HepG2 (cell line): ENCODE results near the gene NFS1.

ENCODE experiments used
- ATF2 ChIP-seq: sonication (generic); formaldehyde crosslinking; IDR thresholded peaks from 2 replicates; pipeline ENCODE4 v1.4.0; 2020; ENCODE audit warnings: missing genetic modification reagents
- BRCA1 ChIP-seq: sonication (generic); formaldehyde crosslinking; IDR thresholded peaks from 2 replicates; pipeline ENCODE4 v1.4.0; 2020; ENCODE audit warnings: missing genetic modification reagents
- CREM ChIP-seq, 2 experiments: sonication (generic) in 1 of 2; formaldehyde crosslinking in 1 of 2; IDR thresholded peaks; 2 replicates each; pipeline versions ENCODE4 v1.4.0 to v1.6.1; 2016 to 2020; ENCODE audit warnings: antibody characterized with exemption in 1 of 2, mild to moderate bottlenecking in 1 of 2, missing genetic modification reagents in 1 of 2
- CTCF ChIP-seq: sonication (generic); formaldehyde crosslinking; IDR thresholded peaks from 2 replicates; pipeline ENCODE4 v1.5.0; 2020; ENCODE audit warnings: mild to moderate bottlenecking, missing genetic modification reagents, moderate library complexity
- KAT2B ChIP-seq: fragments of 150-350 bp; IDR thresholded peaks from 2 replicates; pipeline ENCODE4 v1.6.1; 2014; ENCODE audit warnings: low read depth, low read length, borderline replicate concordance
- MXD4 ChIP-seq: IDR thresholded peaks from 2 replicates; pipeline ENCODE4 v1.6.1; 2016; ENCODE audit warnings: mild to moderate bottlenecking, missing biosample characterization, missing genetic modification reagents
- THAP9 ChIP-seq: sonication (generic); formaldehyde crosslinking; IDR thresholded peaks from 2 replicates; pipeline ENCODE4; 2020; ENCODE audit warnings: missing genetic modification reagents, mild to moderate bottlenecking, borderline replicate concordance
- TP53 ChIP-seq: sonication (generic); formaldehyde crosslinking; conservative IDR thresholded peaks from 2 replicates; pipeline ENCODE4 v1.4.0; 2020; ENCODE audit warnings: missing genetic modification reagents
- ZNF124 ChIP-seq: sonication (generic); formaldehyde crosslinking; IDR thresholded peaks from 2 replicates; pipeline ENCODE4 v1.4.0; 2020; ENCODE audit warnings: missing genetic modification reagents
- ZNF749 ChIP-seq: sonication (generic); formaldehyde crosslinking; IDR thresholded peaks from 2 replicates; pipeline ENCODE4 v1.8.0; 2022; ENCODE audit warnings: mild to moderate bottlenecking, missing genetic modification reagents, moderate library complexity, borderline replicate concordance

- TF ChIP-seq BRCA1 (CRISPR knock-in tag) (no peak), CTCF (CRISPR knock-in tag) (no peak), THAP9 (no peak), KAT2B (no peak), MXD4 (CRISPR knock-in tag) (no peak), ATF2 (CRISPR knock-in tag) (no peak), CREM (IDR thresholded peaks at IDR 0.05) (no peak), CREM (CRISPR knock-in tag; IDR thresholded peaks at IDR 0.05) (no peak), ZNF124 (no peak), ZNF749 (CRISPR knock-in tag) (no peak), TP53 (no peak)
Observed at GRCh38 chr20:35626386-35627001, 72.7 kb downstream of the NFS1 start.
